ENCODE results near the gene HMGCL.

HMGCL gene

GRCh38 chr1:23868557-23869016, 43.4 kb upstream of the HMGCL start:
- peak overlapping the region; percentile 61 for H3K9ac ChIP-seq (ENCODE audit: low read length)
- peak overlapping the region; percentile 84 for H3K27ac ChIP-seq (ENCODE audit: low read depth, low read length, poor library complexity, severe bottlenecking)
- peaks cover 38% of the 10 kb centered on the region for H3K4me1 ChIP-seq (ENCODE audit: insufficient read depth, low read length, severe bottlenecking)
- H3K79me2 ChIP-seq (ENCODE audit: insufficient read depth, low read length), result no peaks in the 10 kb centered on the region
- H3K4me3 ChIP-seq (ENCODE audit: low read depth, low read length, poor library complexity, severe bottlenecking), result peak overlapping the region; percentile 79
- H3F3A ChIP-seq (ENCODE audit: insufficient read depth, low read length), result no peaks in the 10 kb centered on the region
- peak overlapping the region; percentile 4; the same call in 1 of the 2 replicates for H2AFZ ChIP-seq (ENCODE audit: low read length)
- H3K4me2 ChIP-seq (ENCODE audit: low read length), result peak overlapping the region; percentile 86
- H3K9me3 ChIP-seq (ENCODE audit: low read length), result no peaks in the 10 kb centered on the region
- no peaks in the 10 kb centered on the region for H3K27me3 ChIP-seq (ENCODE audit: insufficient read depth, low read length)
- no peak for TF ChIP-seq CTCF (IDR thresholded peaks at IDR 0.05; ENCODE audit: low read length)
- TF ChIP-seq EZH2 (IDR thresholded peaks at IDR 0.05; ENCODE audit: borderline replicate concordance, low read length), result no peak
- no peaks in the 10 kb centered on the region for H3K9me2 ChIP-seq (ENCODE audit: low read depth, low read length)
- H3K36me3 ChIP-seq (ENCODE audit: insufficient read depth, low read length), result peaks cover 20% of the 10 kb centered on the region
- H4K20me1 ChIP-seq (ENCODE audit: insufficient read depth, low read length), result no peaks in the 10 kb centered on the region

GRCh38 chr1:23867895-23868556, 42.8 kb upstream of the HMGCL start, which contains the start of gene FUCA1:
FUCA1 (minus strand) TSS chr1:23868290; CDS start chr1:23868286, 4 bp downstream.
- peaks cover 22% of the 10 kb centered on the region for H3K36me3 ChIP-seq (ENCODE audit: insufficient read depth, low read length)
- H3K9me2 ChIP-seq (ENCODE audit: low read depth, low read length), result no peaks in the 10 kb centered on the region
- no peaks in the 10 kb centered on the region for H3K79me2 ChIP-seq (ENCODE audit: insufficient read depth, low read length)
- H4K20me1 ChIP-seq (ENCODE audit: insufficient read depth, low read length), result no peaks in the 10 kb centered on the region
- no peaks in the 10 kb centered on the region for H3F3A ChIP-seq (ENCODE audit: insufficient read depth, low read length)
- peak within 1 kb of the TSS; percentile 79 for H3K9ac ChIP-seq (ENCODE audit: low read length)
- H3K27me3 ChIP-seq (ENCODE audit: insufficient read depth, low read length), result no peaks in the 10 kb centered on the region
- peak within 1 kb of the TSS; percentile 84 for H3K27ac ChIP-seq (ENCODE audit: low read depth, low read length, poor library complexity, severe bottlenecking)
- H2AFZ ChIP-seq (ENCODE audit: low read length), result peak within 1 kb of the TSS; percentile 4; the same call in 1 of the 2 replicates
- no peaks in the 10 kb centered on the region for H3K9me3 ChIP-seq (ENCODE audit: low read length)
- peaks cover 38% of the 10 kb centered on the region for H3K4me1 ChIP-seq (ENCODE audit: insufficient read depth, low read length, severe bottlenecking)
- H3K4me2 ChIP-seq (ENCODE audit: low read length), result peak within 1 kb of the TSS; percentile 86
- TF ChIP-seq EZH2 (IDR thresholded peaks at IDR 0.05; ENCODE audit: borderline replicate concordance, low read length) (no peak), CTCF (IDR thresholded peaks at IDR 0.05; ENCODE audit: low read length) (peak; percentile 90)
- H3K4me3 ChIP-seq (ENCODE audit: low read depth, low read length, poor library complexity, severe bottlenecking), result peak within 1 kb of the TSS; percentile 79

- Histone ChIP-seq H3K27ac (ENCODE audit: low read depth, low read length, poor library complexity, severe bottlenecking) (no peak overlapping the region), H3F3A (ENCODE audit: insufficient read depth, low read length) (no peaks in the 10 kb centered on the region), H3K4me2 (ENCODE audit: low read length) (peak overlapping the region; percentile 86), H3K79me2 (ENCODE audit: insufficient read depth, low read length) (no peaks in the 10 kb centered on the region), H3K4me3 (ENCODE audit: low read depth, low read length, poor library complexity, severe bottlenecking) (peak overlapping the region; percentile 79), H4K20me1 (ENCODE audit: insufficient read depth, low read length) (no peaks in the 10 kb centered on the region), H3K27me3 (ENCODE audit: insufficient read depth, low read length) (no peaks in the 10 kb centered on the region), H3K36me3 (ENCODE audit: insufficient read depth, low read length) (peaks cover 27% of the 10 kb centered on the region), H3K4me1 (ENCODE audit: insufficient read depth, low read length, severe bottlenecking) (peaks cover 38% of the 10 kb centered on the region), H3K9ac (ENCODE audit: low read length) (peak overlapping the region; percentile 79), H3K9me2 (ENCODE audit: low read depth, low read length) (no peaks in the 10 kb centered on the region), H3K9me3 (ENCODE audit: low read length) (no peaks in the 10 kb centered on the region), H2AFZ (ENCODE audit: low read length) (no peak overlapping the region)
- TF ChIP-seq EZH2 (IDR thresholded peaks at IDR 0.05; ENCODE audit: borderline replicate concordance, low read length), result no peak
- no peak for TF ChIP-seq CTCF (IDR thresholded peaks at IDR 0.05; ENCODE audit: low read length)
Measured at GRCh38 chr1:23867542-23867894, 42.3 kb upstream of the HMGCL start.
